Measurements from ENCODE around the gene EPGN.

- TF ChIP-seq CTCF (IDR thresholded peaks at IDR 0.05; ENCODE audit: insufficient read depth, low read length) (no peak), GABPA (IDR thresholded peaks at IDR 0.05; ENCODE audit: low read depth) (no peak), POLR2AphosphoS5 (IDR thresholded peaks at IDR 0.05; ENCODE audit: low read depth) (no peak), REST (IDR thresholded peaks at IDR 0.05; ENCODE audit: insufficient replicate concordance, low read depth) (no peak), SPI1 (IDR thresholded peaks at IDR 0.05; ENCODE audit: borderline replicate concordance, low read depth) (no peak)
Measured at GRCh38 chr4:74364256-74364651, 56.0 kb downstream of the EPGN start.
